Erythroblast (primary cell): ENCODE measurements around the gene LIME1.

Experiments
- GATA1 ChIP-seq: IDR thresholded peaks from 2 replicates; pipeline ENCODE4 v1.6.1; 2011; ENCODE audit warnings: low read depth, mild to moderate bottlenecking, control low read depth, low read length, moderate library complexity
- POLR2A ChIP-seq: IDR thresholded peaks from 2 replicates; pipeline ENCODE4 v1.6.1; 2011; ENCODE audit warnings: mild to moderate bottlenecking, low read length

DNA sequence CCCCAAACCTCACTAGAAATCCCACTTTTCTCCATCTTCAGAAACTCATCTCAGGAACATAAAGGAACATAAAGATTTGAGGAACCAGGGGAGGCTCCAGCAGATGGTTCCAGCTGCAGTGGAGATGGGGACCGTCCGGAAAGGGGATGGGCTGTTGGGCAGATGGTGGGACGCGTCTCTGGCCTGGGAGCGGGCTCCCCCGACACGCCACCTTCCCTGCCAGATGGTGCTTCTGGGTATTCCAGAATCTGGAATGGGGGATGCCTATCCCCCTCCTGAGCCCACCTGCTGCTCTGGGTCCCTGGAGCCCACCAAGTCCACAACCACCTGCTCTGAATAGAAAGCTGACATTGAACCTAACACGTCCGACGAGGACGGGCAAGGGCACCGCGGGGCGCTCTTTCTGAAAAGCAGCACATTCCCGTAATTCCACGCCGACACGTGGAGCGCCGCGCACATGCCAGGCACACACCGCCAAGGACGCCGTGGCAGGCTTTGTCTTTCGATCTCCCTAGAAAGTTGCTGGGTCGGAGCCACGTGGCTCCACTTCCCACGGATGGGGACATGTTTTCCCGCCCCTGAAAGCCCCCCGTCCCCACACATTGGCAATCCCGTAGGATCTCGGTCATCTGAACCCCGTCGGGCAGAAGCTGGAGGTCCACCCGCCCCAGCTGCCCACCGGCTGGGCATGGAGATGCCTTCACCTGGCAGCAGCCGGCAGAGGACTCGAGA is 30.4 kb downstream of the LIME1 start:
- TF ChIP-seq POLR2A (no peak), GATA1 (no peak)
